GM21786 (cell line): Measurements from ENCODE around the gene HS1BP3.

Source experiments
- ATAC-seq: cut with Tn5 transposase; IDR thresholded peaks from one replicate; pipeline ENCODE4 v1.9.1; 2021; ENCODE audit not compliant: unreplicated experiment

HS1BP3 gene

DNA sequence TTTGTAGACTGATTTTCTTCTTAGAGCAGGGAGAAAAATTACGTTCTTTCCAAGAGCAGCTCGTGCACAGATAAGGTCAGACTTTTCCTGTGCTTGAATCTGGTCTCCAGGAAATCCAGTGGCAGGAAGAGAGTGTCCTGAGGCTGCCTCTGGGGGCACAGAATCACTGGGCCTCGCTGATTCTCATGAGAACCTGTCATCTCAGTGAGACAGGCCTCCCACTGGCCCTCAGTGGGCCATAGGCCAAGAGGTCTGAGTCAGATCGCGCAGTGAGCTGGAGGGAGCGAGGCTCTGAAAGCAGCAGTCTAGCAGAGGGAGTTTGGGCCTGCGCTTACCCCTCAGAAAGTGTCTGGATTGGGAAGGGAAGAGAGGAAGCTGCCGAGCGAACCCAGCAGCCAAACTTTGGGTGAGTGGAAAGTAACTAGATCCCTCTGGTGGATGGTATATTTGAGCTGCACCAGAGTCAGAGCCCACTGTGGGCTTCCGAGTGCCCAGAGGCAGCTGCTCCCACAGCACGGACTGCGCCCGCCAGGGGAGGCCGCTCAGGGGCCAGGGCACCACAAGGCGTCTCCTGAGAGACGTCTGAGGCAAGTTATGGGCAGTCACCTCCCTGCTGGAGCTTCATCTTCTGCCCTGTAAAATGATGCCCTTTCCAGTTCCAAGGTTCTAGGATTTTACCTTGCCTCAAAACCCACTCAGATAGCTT lies 24.2 kb upstream of the HS1BP3 start:
- ATAC-seq = no peak

DNA sequence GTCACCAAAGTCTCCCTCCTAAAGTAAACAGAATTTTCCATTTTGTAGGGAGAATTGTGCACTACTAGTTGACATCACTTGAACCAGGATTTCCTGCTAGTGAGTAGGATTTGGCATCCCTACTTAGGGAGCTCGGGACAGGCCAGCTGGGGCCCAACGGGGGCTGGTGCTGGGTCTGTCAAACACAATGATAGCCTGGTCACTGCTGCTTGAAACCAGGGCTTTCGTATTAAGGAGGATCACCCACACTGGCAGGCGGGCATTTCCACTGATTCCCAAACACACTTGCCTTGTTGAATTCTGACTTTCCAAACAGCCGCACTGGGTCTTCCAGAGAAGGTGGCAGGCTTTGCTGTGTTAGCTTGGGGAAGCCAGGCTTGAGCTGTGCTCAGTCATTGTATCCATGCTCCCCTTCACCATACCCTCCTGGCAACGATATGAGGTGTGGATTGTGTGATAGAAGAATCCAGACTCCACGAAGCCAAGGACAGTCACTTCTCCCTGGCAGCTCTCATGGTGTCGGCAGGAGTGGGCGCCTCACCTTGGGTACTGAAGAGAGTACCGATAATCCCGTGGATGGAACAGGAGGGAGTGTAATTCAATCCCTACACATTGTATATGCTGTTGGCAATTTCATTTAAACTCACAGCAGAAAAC lies 23.5 kb upstream of the HS1BP3 start:
- no peak for ATAC-seq

DNA sequence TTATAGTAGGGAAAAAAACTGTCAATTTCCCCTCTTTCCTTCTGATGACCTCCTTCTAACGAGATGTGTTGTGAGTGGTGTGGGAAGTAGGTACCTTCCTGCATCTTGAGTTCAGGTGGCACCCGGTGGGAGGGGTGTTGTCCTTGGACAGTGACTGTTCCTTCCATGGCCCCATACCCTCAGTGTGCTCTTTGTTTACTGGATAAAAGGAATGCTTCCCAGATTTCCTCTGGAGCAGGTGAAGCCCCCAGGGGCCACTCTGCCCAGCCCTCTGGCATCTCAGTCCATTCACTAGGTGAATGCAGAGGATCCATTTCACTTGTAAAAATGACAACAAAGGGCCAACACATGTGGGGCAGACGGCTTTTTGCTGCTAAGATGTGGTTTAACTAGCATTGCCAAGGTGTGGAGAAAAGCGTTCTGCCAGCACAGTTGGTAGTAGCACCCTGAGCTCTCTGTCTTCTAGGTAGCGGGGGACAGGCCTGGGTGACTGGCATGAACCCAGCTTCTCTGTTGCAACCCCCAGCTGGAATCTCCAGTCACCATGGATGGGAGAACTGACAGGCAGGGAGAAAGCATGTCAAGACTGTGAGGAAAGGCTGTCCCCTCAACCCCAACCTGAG lies 22.9 kb upstream of the HS1BP3 start:
- ATAC-seq = no peak

DNA sequence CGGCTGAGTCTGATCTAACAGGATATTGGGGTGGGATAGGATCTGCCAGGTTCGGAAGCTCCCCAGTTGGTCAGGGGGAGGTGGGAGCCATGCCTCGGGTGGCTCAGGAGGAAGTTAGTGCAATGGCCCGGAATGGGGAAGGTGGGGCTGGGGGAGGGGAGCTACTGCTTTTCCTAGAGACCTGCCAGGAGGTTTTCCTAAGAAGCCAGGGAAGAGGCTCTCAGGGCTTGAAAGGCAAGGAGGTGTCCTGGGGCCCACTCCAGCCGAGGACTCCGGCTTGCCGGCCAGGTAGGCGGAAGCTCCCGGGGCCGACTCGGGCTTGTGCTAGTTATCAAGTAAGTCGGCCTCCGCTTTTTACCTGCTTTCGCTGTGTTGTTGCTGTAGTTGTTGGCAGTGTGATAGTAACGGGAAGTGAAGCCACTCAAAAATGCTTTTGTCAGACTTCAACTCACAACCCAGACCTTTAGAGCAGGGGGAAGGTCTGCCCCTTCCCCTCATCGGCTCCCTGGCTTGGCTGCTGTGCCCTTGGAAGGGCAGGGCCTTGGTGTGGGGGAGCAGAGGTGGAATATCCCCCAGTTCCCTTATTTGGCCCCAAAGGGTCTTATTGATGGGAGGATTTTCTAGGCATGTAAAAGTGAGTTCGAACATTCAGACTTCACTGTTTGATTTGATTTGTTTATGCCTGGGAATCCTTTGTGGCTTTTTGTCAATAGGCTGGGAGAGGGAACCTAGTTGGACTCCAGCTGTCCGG lies 21.5 kb upstream of the HS1BP3 start:
- no peak for ATAC-seq

DNA sequence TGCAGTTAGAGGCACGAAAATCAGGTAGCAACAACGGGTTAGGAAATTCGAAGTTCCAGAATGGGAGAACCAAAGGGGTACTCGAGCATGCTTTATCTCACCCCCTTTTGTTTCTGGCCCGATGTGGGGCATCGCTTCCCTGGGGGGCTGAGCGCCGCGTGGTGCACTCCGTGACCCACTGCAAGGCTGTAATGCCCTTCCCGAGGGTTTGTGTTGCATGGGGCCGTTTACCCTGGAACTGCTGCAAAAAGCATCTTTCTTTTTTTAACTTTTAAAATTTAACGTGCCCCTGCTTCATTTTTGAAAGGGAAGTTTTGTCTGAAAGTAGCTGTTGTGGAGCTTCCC lies 20.8 kb upstream of the HS1BP3 start:
- ATAC-seq = no peak

DNA sequence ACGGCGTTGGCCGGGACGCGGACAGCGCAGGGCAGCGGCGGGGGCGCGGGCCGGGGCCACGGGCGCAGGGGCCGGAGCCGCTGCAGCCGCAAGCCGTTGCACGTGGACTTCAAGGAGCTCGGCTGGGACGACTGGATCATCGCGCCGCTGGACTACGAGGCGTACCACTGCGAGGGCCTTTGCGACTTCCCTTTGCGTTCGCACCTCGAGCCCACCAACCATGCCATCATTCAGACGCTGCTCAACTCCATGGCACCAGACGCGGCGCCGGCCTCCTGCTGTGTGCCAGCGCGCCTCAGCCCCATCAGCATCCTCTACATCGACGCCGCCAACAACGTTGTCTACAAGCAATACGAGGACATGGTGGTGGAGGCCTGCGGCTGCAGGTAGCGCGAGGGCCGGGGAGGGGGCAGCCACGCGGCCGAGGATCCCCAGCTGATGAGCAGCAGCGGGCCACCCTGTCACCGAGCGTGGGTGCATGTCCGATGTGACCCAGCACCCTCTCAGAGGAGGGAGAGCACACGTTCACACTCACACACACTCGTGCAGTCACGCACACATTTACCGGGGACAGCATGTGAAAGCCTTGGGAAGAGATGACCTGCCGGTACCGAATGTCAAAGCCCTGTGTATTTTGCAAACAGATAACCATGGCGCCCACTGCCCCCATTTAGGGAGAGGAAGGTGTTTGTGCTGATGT lies 20.3 kb upstream of the HS1BP3 start:
- ATAC-seq = no peak

DNA sequence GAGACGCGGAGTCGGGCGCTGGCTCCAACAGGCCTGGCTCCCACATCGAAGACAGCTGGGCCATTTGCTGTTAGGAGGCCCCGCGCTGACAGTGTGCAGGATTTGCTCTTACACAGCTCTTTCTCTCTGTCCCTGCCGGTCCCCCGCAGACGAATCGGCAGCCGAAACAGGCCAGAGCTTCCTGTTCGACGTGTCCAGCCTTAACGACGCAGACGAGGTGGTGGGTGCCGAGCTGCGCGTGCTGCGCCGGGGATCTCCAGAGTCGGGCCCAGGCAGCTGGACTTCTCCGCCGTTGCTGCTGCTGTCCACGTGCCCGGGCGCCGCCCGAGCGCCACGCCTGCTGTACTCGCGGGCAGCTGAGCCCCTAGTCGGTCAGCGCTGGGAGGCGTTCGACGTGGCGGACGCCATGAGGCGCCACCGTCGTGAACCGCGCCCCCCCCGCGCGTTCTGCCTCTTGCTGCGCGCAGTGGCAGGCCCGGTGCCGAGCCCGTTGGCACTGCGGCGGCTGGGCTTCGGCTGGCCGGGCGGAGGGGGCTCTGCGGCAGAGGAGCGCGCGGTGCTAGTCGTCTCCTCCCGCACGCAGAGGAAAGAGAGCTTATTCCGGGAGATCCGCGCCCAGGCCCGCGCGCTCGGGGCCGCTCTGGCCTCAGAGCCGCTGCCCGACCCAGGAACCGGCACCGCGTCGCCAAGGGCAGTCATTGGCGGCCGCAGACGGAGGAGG lies 19.6 kb upstream of the HS1BP3 start:
- no peak for ATAC-seq

DNA sequence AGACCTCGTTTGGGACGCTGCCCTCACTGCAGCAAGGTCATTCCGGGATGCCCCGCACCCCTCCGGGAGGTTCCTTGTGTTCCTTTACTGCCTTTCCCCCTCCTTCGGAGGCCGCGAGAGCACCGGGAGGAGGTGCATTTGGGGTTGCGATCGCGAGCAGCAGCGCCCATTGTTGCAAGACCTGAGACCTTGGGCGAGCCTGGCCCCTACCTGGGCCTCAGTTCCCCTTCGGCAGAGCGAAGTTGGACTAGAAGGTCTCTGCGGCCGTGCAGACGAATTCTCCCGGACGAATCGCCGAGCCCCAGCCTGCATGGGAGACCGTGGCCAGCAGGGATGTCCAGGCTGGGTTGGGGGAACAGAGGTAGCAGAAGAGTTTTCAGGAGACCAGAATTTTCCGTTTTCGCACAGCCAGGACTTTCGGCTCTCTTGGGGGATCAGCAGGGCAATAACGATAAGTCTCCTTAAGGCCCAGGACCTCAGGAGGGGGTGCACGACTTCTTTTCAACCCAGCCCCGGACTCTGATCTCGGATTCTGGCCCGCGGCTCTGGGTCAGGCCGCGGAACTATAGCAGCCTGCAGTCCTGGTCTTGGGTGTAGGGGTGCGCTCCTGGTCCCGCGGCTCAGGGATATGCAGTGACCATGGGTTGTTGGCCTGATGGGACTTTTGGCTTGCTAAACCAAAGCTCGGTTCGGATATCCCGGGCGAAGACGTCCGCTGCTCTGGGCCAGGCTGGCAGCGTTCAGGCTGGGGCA lies 18.8 kb upstream of the HS1BP3 start:
- no peak for ATAC-seq

DNA sequence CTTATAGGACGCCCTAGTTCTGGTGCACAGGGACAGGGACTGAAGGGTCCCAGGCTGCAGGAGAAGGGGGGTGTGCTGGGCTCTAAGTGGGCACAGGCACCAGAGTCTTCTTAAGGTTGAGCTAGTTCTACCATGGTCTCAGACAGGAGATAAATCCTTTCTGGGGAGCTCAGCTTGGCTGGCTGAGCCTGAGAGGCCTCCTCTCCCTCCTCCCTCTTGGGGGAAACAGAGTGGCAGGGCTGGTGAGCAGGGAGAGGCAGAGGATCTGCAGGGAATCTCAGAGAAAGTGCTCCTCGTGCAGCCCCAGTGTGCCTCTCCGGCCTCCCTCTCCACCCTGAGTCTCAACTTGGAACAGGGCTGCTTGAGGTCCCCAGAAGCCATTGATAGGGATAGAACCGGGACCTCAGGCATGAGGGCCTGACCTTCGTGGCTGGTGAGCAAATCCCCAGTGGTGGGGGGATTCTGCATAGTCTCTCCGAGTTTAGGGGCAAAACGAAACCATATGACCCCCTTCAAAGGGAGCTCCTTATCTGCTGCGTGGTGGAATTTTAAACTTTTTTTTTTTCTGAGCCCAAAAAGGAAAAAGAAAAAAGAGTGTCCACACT lies 18.1 kb upstream of the HS1BP3 start:
- no peak for ATAC-seq

DNA sequence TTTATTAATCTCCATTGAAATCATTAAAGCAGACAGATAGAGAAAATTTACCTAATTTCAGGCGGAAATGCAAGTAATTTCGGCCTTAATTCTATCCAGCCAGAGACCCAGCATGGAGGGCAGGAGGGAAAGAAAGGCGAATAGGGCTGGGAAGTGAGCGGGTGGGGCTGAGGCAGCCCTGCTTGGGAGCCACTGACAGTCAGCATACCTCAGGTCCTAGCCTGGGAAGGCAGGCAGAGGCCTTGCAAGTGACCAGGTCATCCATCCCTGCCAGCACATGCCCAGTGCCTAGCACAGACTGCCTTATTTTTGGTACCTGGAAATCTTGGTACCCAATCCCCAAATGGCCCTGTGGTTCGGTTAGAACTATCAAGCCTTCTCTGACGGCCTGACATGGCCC lies 17.6 kb upstream of the HS1BP3 start:
- ATAC-seq = no peak

DNA sequence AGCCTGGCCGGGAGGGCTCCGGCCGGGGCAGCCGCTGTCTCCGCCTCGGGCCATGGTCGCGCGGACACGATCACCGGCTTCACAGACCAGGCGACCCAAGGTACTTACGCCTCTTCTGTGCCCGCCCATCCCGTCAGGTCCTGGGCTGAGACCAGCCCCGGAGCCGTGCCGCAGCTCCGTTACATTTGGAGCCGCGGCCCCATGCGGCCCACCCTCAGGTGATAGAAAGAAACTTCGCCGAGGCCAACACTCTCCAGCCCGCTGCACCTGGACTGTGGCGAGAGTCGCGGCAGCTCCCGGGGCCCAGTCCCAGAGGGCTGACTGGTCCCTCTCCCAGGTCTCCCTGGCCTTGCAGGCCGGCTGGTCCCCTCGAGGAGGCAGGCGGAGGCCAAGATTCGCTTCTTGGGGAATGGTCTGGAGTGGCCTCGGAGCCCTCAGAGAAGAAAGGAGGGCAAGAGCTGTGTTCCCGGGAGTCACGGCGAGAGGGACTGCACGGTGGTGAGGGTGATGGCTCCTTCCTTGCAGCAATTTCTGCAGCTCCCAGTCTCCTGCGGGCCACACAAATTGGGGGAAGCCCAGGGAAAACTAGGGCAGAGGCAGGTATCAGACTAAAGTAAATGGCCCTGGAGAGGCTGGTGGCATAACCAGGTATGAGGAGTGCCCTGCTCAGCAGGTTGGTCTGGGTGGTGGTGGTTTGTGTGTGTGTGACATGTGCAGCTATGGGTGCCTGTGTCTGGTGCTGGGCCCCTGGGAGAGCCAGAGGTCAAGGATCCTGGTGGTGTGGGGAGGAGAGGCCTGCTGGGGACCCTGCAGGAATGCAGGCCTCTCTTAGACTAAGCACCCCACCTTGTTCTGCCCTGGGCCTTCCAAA lies 16.9 kb upstream of the HS1BP3 start:
- no peak for ATAC-seq

DNA sequence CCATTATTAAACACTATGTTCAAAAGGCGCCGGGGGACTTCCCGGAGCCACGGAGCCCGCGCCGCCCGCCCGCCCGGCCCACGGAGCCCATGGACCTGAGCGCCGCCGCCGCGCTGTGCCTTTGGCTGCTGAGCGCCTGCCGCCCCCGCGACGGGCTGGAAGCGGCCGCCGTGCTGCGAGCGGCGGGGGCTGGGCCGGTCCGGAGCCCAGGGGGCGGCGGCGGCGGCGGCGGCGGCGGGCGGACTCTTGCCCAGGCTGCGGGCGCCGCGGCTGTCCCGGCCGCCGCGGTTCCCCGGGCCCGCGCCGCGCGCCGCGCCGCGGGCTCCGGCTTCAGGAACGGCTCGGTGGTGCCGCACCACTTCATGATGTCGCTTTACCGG lies 16.2 kb upstream of the HS1BP3 start:
- no peak for ATAC-seq

DNA sequence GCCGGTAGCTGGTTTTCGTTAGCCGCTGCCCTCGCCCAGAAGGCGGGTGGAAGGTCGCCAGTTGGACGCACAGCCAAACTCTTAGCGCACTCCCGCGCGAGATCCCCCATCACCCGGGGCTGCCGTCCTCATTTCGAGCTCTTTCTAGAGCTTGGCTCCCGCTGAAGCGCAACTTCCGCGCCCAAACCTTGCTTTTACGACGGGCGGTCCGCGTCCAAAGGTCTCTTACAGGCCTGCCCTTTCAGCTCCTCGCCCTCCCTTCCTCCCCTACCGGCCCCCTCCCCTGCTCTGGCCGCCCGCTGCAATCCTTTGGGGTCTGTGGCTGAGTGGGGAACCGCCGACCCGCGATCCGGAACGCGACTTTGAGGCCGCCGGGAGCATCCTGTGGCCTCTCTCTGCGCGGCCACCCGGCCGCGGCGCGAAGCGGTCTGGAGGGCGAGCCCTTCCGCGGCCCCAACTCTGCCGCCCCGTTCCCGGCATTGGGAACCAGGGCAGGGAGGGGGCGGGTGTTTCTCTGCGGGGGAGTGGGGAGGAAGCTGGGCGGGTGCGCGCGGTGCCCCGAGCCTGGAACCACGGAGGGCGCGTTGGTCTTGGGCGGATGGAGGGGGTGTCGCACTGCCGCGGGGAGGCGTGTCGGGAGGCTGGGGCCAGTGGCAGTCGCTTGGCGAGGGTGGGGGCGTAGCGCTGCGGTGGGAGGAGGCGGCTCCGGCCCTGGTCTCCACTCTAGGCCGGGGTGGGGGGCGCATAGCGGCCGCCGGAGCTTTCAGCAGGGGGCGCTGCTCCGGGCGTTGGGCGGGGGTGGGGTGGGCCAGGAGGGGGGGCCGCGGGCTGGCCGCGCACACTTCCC lies 15.6 kb upstream of the HS1BP3 start, which contains the start of gene GDF7:
GDF7 (plus strand) TSS at position 841 of the 847 bp plus-strand sequence. CDS start 96 bp downstream, outside the sequence.
- ATAC-seq = no peak

DNA sequence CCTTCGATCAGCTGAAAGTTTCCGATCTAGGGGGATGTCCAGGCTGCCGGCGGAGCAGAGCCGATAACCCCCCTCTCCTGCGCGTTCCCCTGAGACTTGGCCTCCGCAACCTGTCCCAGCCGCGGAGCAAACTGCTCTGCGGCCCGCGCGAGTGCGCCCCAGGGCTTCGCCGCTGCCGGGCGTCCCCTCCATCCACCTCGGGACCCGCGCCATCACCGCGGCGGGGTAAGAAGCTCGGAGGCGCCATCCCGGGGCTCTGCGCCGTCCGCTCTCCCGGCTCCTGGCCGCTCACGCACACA lies 15.1 kb upstream of the HS1BP3 start:
- no peak for ATAC-seq

DNA sequence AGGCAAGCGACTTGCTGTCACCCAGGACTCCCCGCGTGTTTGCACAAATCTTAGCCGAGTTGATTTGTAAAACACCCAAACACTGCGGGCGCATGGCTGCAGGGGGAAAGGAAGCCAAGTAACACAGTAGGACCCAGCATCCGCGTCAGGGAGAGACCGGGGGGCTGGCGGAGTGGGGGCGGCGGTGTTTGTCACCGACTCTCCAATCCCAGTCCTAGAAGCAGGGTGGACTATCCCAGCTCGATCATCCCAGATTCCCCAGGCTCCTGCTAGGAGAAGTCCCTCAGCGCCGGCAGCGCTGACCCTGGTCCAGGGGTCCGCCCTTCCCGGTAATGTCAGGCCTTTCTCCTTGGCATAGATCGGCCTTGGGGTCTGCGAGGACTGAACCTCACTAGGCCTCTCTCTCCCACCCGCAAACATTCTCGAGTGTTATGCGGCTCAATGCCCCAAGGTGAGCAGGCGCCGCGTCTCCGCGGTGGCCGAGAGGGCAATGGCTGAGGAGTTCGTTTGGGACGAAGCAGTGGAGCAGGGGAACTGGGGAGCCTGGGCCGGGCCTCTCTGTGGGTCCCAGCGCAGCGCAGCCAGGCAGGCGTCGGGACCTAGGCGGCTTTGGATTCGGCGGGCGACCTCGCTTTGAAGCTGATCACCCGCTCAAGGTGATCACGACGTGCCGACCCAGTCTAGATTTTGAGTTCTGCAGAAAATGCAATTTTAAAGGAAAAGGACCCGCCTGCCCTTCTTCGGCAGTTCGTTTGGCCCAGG lies 14.5 kb upstream of the HS1BP3 start:
- ATAC-seq = no peak

DNA sequence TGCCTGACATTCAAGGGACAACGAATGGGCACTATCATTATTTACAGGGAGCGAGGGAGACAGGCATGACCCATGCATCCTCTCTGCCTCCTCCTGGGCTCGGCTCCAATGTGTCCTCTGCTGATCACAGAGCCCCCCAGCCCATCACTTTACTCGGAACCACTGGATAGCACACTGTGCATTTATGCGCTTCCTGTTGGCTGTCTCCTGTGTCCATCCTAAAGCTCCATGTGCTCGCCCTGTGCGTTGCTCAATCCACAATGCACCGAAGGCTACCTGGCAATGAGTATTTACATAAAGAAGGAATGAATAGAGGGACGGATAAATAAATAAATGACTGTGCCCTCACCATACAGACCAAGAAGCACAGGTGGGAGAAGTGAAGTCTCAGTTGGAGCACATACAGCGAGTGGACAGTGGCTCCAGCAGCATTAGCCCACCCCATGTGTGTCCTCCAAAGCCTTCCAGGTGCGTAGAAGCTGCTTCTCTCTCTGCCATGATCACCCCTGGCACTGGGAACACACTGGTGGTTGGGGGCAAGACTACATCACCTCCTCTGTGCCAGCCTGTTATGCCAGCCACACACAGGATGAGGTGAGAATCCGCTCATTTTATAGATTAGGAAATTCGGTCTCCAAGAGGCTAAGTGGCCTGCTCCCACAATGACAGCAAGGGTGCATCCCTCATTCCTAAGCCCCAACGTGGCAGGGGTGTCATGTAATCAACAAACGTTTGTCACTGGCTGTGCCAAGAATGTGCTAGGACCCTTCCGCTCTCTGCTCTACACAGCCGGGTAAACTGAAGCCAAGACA lies 13.7 kb upstream of the HS1BP3 start:
- ATAC-seq = no peak
